Measurements from ENCODE around the gene PIGW. TPM values are rescaled to one million over a fixed set of nuclear protein-coding genes. Genes with fewer than 3 reads are reported as not detected.

Gene PIGW
- total and polyA plus RNA-seq, 2 of the 8 experiments (the other 6 are each of a cell fraction or from before 2014, with no cell fraction given), result 12.1 to 28.9 TPM

GRCh38 chr17:36485027-36485426 lies 49.8 kb upstream of the PIGW start (continued):
- no peak for TF ChIP-seq USF2 (IDR thresholded peaks at IDR 0.05; ENCODE audit: low read length)

Data from H1 (cell line).